CD4-positive, CD25-positive, alpha-beta regulatory T cell (primary cell): Measurements from ENCODE around the gene ZNF462. TPM values are rescaled to one million over a fixed set of nuclear protein-coding genes. Genes with fewer than 3 reads are reported as not detected.

Experiments
- ATAC-seq, 2 donors: fragments of 150-1000 bp; cut with Tn5 transposase; one replicate each; pipeline ENCODE4 v1.10.0; 2021; ENCODE audit warnings: low read depth in 2 of 2, moderate number of reproducible peaks in 2 of 2, moderate library complexity in 1 of 2
- DNase-seq, 3 donors: peaks; one replicate each; pipeline versions ENCODE4 v3.0.0 to v3.0.0-alpha.2; 2012 to 2022; ENCODE audit warnings: mixed read lengths in 1 of 3
- H3K27ac ChIP-seq: one replicate; pipeline ENCODE4 v1.7.0; 2013; ENCODE audit warnings: mild to moderate bottlenecking, low read length; ENCODE audit not compliant: insufficient read depth, poor library complexity, severe bottlenecking
- H3K27me3 ChIP-seq: one replicate; pipeline ENCODE4 v1.7.0; 2013; ENCODE audit warnings: low read length; ENCODE audit not compliant: control insufficient read depth, insufficient read depth
- H3K36me3 ChIP-seq: one replicate; pipeline ENCODE4 v1.7.0; 2013; ENCODE audit warnings: mild to moderate bottlenecking, low read length, moderate library complexity; ENCODE audit not compliant: control insufficient read depth, insufficient read depth
- H3K4me1 ChIP-seq: 2 replicates; pipeline ENCODE4 v1.7.0; 2013; ENCODE audit warnings: mild to moderate bottlenecking, low read length; ENCODE audit not compliant: insufficient read depth, control insufficient read depth, poor library complexity, severe bottlenecking
- H3K4me3 ChIP-seq: one replicate; pipeline ENCODE4 v1.7.0; 2013; ENCODE audit warnings: low read depth, mild to moderate bottlenecking, low read length, moderate library complexity
- H3K9me3 ChIP-seq, 2 experiments: 1 replicate in 1 of 2; 2 replicates in 1 of 2; pipeline ENCODE4 v1.7.0; 2013; ENCODE audit warnings: low read length in 2 of 2, mild to moderate bottlenecking in 1 of 2, moderate library complexity in 1 of 2; ENCODE audit not compliant: control insufficient read depth in 2 of 2
- H3K27ac Mint-ChIP-seq, 3 donors: one replicate each; pipeline ENCODE4 v1.8.0; 2020 to 2022; ENCODE audit warnings: mild to moderate bottlenecking in 3 of 3, mixed read lengths in 3 of 3, moderate library complexity in 2 of 3
- H3K27me3 Mint-ChIP-seq: one replicate; pipeline ENCODE4 v1.8.0; 2022; ENCODE audit warnings: mild to moderate bottlenecking, mixed read lengths
- H3K36me3 Mint-ChIP-seq: one replicate; pipeline ENCODE4 v1.8.0; 2020; ENCODE audit warnings: mixed read lengths
- H3K4me1 Mint-ChIP-seq, 4 donors: one replicate each; pipeline ENCODE4 v1.8.0; 2020 to 2022; ENCODE audit warnings: mixed read lengths in 4 of 4, mild to moderate bottlenecking in 1 of 4
- H3K4me3 Mint-ChIP-seq, 4 donors: one replicate each; pipeline ENCODE4 v1.8.0; 2020 to 2022; ENCODE audit warnings: mild to moderate bottlenecking in 4 of 4, mixed read lengths in 4 of 4, moderate library complexity in 3 of 4
- H3K9me3 Mint-ChIP-seq, 7 donors: one replicate each; pipeline ENCODE4 v1.8.0; 2020 to 2022; ENCODE audit warnings: mixed read lengths in 7 of 7, mild to moderate bottlenecking in 3 of 7, moderate library complexity in 2 of 7
- polyA plus RNA-seq, 4 donors: library from polyadenylated mRNA; unstranded; fragments of 300-500 nt; fragmentation: Illumina TruSeq; gene quantifications; one replicate each; pipeline ENCODE4 v1.2.3, GENCODE V29; 2021
- total RNA-seq: library from RNA; stranded (reverse); gene quantifications from one replicate; pipeline ENCODE4 v1.2.3, GENCODE V29; 2022

Gene ZNF462
- total and polyA plus RNA-seq, 5 donors from 2014 or later: 0.62 to 1.7 TPM; not detected in 3

DNA sequence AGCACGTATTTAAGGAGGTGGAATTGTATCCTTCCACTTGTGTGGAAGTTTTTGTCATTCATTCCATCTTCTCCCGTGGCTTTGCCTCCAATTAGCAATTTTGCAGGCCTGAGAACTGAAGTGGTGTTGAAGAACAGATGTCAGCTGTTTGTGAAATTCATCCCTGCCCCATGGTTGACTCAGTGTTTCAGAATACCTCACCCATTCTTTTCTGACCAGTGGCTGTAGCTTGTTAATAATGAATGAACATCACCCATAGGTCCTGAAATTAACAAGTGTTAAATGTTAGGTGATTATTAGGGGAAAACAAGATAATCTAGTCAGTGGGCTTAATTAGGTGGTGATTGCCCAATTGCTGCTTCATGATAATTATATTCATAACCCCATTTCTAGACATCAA, 11.7 kb downstream of the ZNF462 start:
- no peaks in the 10 kb centered on the region for H3K36me3 ChIP-seq
- no peak overlapping the region for H3K4me3 ChIP-seq
- DNase-seq (no peak), ATAC-seq (no peak)
- Mint-ChIP-seq H3K27ac (no peak overlapping the region), H3K36me3 (no peaks in the 10 kb centered on the region), H3K27me3 (no peaks in the 10 kb centered on the region), H3K4me1 (no peaks in the 10 kb centered on the region), H3K9me3 (peaks cover 0 to 5% (median 3%) of the 10 kb centered on the region in 7 donors), H3K4me3 (no peak overlapping the region)
- no peaks in the 10 kb centered on the region for H3K9me3 ChIP-seq
- H3K27me3 ChIP-seq: no peaks in the 10 kb centered on the region
- no peaks in the 10 kb centered on the region for H3K4me1 ChIP-seq
- no peak overlapping the region for H3K27ac ChIP-seq

DNA sequence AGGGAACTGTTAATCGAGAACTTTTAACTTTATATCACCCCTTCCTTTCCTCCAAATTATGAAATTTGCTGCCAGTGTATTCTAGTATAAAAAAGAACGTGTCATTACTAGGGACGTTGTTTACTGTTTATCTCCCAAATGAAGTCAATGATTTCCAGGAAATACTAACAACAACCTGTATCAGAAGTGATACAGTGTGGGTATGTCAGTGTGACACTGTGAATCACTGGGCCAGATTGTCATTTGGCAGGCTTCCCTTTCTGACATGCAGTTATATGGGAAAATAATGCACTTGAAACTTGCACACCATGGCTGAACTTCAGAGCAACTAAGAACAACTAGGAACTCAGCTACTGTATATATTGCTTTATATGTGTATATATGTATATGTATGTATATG, 12.6 kb downstream of the ZNF462 start:
- Mint-ChIP-seq H3K9me3 (peaks cover 0 to 5% (median 3%) of the 10 kb centered on the region in 7 donors), H3K4me3 (no peak overlapping the region), H3K4me1 (no peaks in the 10 kb centered on the region), H3K27ac (no peak overlapping the region), H3K36me3 (no peaks in the 10 kb centered on the region), H3K27me3 (no peaks in the 10 kb centered on the region)
- no peaks in the 10 kb centered on the region for H3K36me3 ChIP-seq
- ATAC-seq: no peak
- no peaks in the 10 kb centered on the region for H3K27me3 ChIP-seq
- H3K9me3 ChIP-seq: no peaks in the 10 kb centered on the region
- no peak overlapping the region for H3K27ac ChIP-seq
- no peak overlapping the region for H3K4me3 ChIP-seq
- H3K4me1 ChIP-seq: no peaks in the 10 kb centered on the region
- no peak for DNase-seq

DNA sequence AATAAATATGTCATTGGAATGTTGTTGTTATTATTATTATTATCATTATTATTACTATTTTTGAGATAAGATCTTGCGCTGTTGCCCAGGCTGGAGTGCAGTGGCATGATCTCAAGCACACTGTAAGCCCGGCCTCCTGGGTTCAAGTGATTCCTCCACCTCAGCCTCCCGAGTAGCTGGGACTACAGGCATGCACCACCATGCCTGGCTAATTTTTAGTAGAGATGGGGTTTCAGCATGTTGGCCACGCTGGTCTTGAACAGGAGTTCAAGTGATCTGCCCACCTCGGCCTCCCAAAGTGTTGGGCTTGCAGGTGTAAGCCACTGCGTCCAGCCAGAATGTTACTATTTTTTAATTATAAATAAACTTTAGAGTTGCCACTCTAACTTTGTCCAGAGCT, 14.4 kb downstream of the ZNF462 start:
- H3K9me3 Mint-ChIP-seq: peaks cover 0 to 5% (median 3%) of the 10 kb centered on the region in 7 donors
- ATAC-seq (no peak), DNase-seq (no peak)
- H3K36me3 Mint-ChIP-seq: no peaks in the 10 kb centered on the region
- no peaks in the 10 kb centered on the region for H3K36me3 ChIP-seq
- no peak overlapping the region for H3K4me3 ChIP-seq
- no peaks in the 10 kb centered on the region for H3K4me1 Mint-ChIP-seq
- H3K27me3 ChIP-seq: no peaks in the 10 kb centered on the region
- no peaks in the 10 kb centered on the region for H3K27me3 Mint-ChIP-seq
- no peak overlapping the region for H3K4me3 Mint-ChIP-seq
- no peaks in the 10 kb centered on the region for H3K4me1 ChIP-seq
- H3K27ac Mint-ChIP-seq: no peak overlapping the region
- H3K27ac ChIP-seq: no peak overlapping the region
- no peaks in the 10 kb centered on the region for H3K9me3 ChIP-seq

DNA sequence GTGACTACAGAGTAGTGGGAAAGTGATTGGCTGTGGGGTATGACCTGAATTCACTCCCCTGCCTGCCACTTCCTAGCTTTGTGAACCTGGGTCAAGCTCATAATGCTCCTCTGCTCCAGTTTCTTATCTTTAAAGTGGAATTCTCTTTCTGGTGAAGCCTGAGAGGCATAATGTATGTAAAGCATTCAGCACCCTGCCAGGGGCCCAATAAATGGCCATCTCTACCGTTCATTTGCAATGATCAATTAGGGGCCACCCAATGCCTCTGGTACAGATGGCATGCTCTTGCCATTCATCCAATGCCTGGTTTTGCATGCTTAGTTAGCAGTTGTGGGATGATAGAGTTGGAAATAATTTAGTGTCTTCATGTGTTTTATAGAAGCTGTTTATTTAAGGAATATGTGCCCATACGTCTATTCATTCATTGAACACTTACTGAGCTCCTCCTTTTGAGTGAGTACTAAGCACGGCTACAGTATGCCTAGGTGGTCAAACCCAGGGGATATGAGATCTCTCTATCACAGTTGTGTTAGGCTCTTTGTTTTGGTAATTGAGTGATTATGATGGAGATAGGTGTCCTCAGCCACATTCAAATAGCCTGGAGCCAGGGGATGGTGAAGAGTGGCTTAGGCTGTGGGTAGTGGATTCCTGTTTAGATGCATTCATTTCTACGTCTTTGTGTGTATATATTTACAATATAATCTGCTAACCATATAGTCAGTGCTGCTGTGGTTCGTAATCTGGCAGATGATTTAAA, 15.3 kb downstream of the ZNF462 start:
- no peaks in the 10 kb centered on the region for H3K9me3 ChIP-seq
- H3K9me3 Mint-ChIP-seq: peaks cover 0 to 6% (median 3%) of the 10 kb centered on the region in 7 donors
- no peaks in the 10 kb centered on the region for H3K4me1 Mint-ChIP-seq
- no peak overlapping the region for H3K27ac Mint-ChIP-seq
- no peak overlapping the region for H3K4me3 ChIP-seq
- no peaks in the 10 kb centered on the region for H3K36me3 Mint-ChIP-seq
- H3K36me3 ChIP-seq: no peaks in the 10 kb centered on the region
- no peak for ATAC-seq
- no peak overlapping the region for H3K4me3 Mint-ChIP-seq
- H3K4me1 ChIP-seq: no peaks in the 10 kb centered on the region
- no peaks in the 10 kb centered on the region for H3K27me3 Mint-ChIP-seq
- no peak for DNase-seq
- H3K27me3 ChIP-seq: no peaks in the 10 kb centered on the region
- no peak overlapping the region for H3K27ac ChIP-seq

DNA sequence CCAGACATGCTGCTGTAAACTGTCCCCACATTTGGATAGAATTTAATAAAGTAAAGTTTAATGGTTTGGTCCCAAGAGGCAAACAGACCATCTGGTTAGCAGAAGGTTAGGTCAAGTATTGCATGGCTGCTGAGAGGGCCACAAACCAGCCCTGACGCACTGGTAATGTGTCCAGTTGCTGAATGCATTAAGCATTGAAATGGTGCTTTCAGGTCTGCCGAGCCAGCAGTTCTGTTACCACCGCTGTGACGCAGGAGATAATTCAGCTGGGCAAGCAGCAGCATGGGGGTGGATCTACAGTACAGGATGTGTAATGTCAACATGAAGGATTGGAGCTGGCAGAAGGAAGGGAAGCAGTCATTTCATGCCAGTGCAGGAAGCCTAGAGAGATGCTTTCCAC, 16.0 kb downstream of the ZNF462 start:
- H3K36me3 Mint-ChIP-seq: no peaks in the 10 kb centered on the region
- no peaks in the 10 kb centered on the region for H3K36me3 ChIP-seq

DNA sequence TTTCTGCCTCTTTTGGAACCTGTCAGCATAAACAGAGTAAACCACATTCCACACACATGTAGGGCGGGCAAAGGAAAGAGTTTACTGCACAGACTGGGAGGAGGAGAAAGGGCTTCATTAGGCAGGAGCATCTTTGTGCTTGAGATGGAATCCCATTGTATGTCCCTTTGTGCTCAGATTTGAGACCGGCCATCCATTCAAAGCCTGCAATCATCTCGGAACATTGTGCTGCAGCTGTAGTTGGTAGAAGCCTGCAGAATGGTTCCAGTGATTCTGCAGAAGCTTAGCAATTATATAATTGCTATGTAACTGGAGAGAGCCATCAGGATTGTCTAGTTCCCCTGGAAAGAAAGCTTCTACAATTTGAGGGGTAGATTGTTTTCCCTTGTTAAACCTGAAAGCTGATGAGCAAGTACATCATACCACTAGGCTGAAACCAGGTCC, 16.5 kb downstream of the ZNF462 start:
- Mint-ChIP-seq H3K9me3 (peaks cover 0 to 9% (median 3%) of the 10 kb centered on the region in 7 donors), H3K36me3 (no peaks in the 10 kb centered on the region), H3K27ac (no peak overlapping the region), H3K4me3 (no peak overlapping the region), H3K27me3 (no peaks in the 10 kb centered on the region), H3K4me1 (no peaks in the 10 kb centered on the region)
- Histone ChIP-seq H3K27ac (no peak overlapping the region), H3K9me3 (no peaks in the 10 kb centered on the region), H3K27me3 (no peaks in the 10 kb centered on the region), H3K36me3 (no peaks in the 10 kb centered on the region), H3K4me3 (no peak overlapping the region), H3K4me1 (no peaks in the 10 kb centered on the region)
- DNase-seq (no peak), ATAC-seq (no peak)

More for the DNA sequence above, 16.0 kb downstream of the ZNF462 start:
- no peaks in the 10 kb centered on the region for H3K9me3 ChIP-seq
- Mint-ChIP-seq H3K27me3 (no peaks in the 10 kb centered on the region), H3K4me3 (no peak overlapping the region), H3K27ac (no peak overlapping the region), H3K9me3 (peaks cover 0 to 9% (median 3%) of the 10 kb centered on the region in 7 donors), H3K4me1 (no peaks in the 10 kb centered on the region)
- DNase-seq (no peak), ATAC-seq (no peak)
- no peak overlapping the region for H3K4me3 ChIP-seq
- H3K27me3 ChIP-seq: no peaks in the 10 kb centered on the region
- no peaks in the 10 kb centered on the region for H3K4me1 ChIP-seq
- no peak overlapping the region for H3K27ac ChIP-seq

DNA sequence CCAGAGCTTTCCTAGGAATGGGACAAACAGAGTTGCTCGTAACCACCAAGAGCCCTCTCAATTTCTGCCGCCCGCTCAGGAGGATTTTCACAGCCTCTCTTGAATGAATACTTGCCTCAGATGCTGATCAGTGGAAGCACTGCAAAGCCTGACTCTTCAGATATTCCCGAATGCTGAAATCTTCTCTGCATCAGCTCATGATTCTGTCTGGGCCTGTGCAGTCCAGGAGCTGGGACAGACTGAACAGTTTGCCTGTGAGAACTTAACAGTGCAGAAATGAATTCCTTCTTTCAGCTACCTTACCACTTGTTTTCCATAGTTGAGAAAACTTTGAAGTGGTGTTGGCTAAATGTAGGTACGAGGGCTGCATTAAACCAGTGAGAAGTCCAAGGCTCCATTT, 17.1 kb downstream of the ZNF462 start:
- DNase-seq (no peak), ATAC-seq (no peak)
- Mint-ChIP-seq H3K9me3 (peaks cover 0 to 9% (median 3%) of the 10 kb centered on the region in 7 donors), H3K4me1 (no peaks in the 10 kb centered on the region), H3K4me3 (no peak overlapping the region), H3K27me3 (no peaks in the 10 kb centered on the region), H3K36me3 (no peaks in the 10 kb centered on the region), H3K27ac (no peak overlapping the region)
- Histone ChIP-seq H3K4me1 (no peaks in the 10 kb centered on the region), H3K27me3 (no peaks in the 10 kb centered on the region), H3K4me3 (no peak overlapping the region), H3K36me3 (no peaks in the 10 kb centered on the region), H3K27ac (no peak overlapping the region), H3K9me3 (no peaks in the 10 kb centered on the region)

DNA sequence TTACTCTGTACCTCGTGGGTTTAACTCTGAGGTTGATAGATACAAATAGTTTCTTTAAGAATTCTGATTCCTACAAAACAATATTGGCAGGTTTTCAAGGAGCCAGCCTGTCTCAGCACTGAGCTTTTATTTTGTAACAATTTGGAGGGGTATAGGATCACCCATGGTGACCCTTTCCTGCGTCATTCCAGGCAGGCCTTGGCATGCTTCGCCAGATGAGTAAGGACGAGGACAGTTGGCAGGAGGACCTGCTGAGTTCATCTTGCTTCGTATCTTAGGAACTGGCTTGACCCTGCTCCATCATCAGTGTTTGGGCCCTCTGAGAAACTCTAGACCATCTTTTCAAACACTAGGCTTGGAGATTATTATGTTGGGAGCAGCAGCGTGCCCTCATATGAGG, 17.9 kb downstream of the ZNF462 start:
- Histone ChIP-seq H3K4me1 (no peaks in the 10 kb centered on the region), H3K4me3 (no peak overlapping the region), H3K9me3 (no peaks in the 10 kb centered on the region), H3K27ac (no peak overlapping the region), H3K36me3 (no peaks in the 10 kb centered on the region), H3K27me3 (no peaks in the 10 kb centered on the region)
- Mint-ChIP-seq H3K27ac (no peak overlapping the region), H3K4me1 (no peaks in the 10 kb centered on the region), H3K4me3 (no peak overlapping the region), H3K9me3 (peaks cover 0 to 9% (median 3%) of the 10 kb centered on the region in 7 donors), H3K36me3 (no peaks in the 10 kb centered on the region), H3K27me3 (no peaks in the 10 kb centered on the region)
- DNase-seq (no peak), ATAC-seq (no peak)
